Endothelial cell of umbilical vein (primary cell): Measurements from ENCODE around the gene TBC1D16. TPM values are rescaled to one million over a fixed set of nuclear protein-coding genes. Genes with fewer than 3 reads are reported as not detected.

ENCODE experiments used
- BruUV-seq: library from RNA; stranded (reverse); fragments of 400-500 nt; replicated peaks from 2 replicates; lab custom pipeline; 2021; lab: Mats Ljungman, UMichigan
- CTCF ChIA-PET: fragments of 300-600, 350-600 bp; sonication (Branson Sonifier 250); formaldehyde crosslinking; loops from one replicate; lab custom pipeline; 2021; ENCODE audit warnings: antibody characterized with exemption, inconsistent platforms; lab: Charles Lee
- POLR2A ChIA-PET: fragments of 300-600, 350-600 bp; sonication (Branson Sonifier 250); formaldehyde crosslinking; loops from one replicate; lab custom pipeline; 2021; ENCODE audit warnings: antibody characterized with exemption, inconsistent platforms; lab: Charles Lee
- DNase-seq: peaks from one replicate; pipeline ENCODE4 v3.0.0-alpha.2; 2011; ENCODE audit warnings: low read depth, low spot score
- FAIRE-seq: peaks from 2 replicates; lab custom pipeline; 2011; peaks lifted over from hg19 to GRCh38; lab: Jason Lieb, UNC
- H2AFZ ChIP-seq: 2 replicates; pipeline ENCODE4 v1.6.0; 2012; ENCODE audit warnings: low read depth, low read length, control low read depth, inconsistent platforms
- H3K27ac ChIP-seq: 2 replicates; pipeline ENCODE4 v1.5.1; 2011; ENCODE audit warnings: low read depth, mild to moderate bottlenecking, control low read depth, low read length, moderate library complexity; ENCODE audit not compliant: insufficient read depth
- H3K27me3 ChIP-seq, 2 experiments: 2 replicates each; pipeline versions ENCODE4 v1.6.0 to v1.6.1; 2011; ENCODE audit warnings: low read length in 2 of 2, mixed read lengths in 1 of 2; ENCODE audit not compliant: control insufficient read depth in 2 of 2, insufficient read depth in 2 of 2
- H3K36me3 ChIP-seq, 2 experiments: 2 replicates in 1 of 2; 3 replicates in 1 of 2; pipeline ENCODE4 v1.5.1; 2011; ENCODE audit warnings: low read length in 2 of 2, mild to moderate bottlenecking in 1 of 2, moderate library complexity in 1 of 2; ENCODE audit not compliant: control insufficient read depth in 2 of 2, insufficient read depth in 2 of 2; ENCODE audit errors: extremely low read depth in 1 of 2
- H3K4me1 ChIP-seq: 3 replicates; pipeline ENCODE4 v1.5.1; 2011; ENCODE audit warnings: mild to moderate bottlenecking, low read length; ENCODE audit not compliant: control insufficient read depth, insufficient read depth; ENCODE audit errors: extremely low read depth
- H3K4me2 ChIP-seq: 2 replicates; pipeline ENCODE4 v1.6.1; 2011; ENCODE audit warnings: low read length, control low read depth, mixed read lengths; ENCODE audit not compliant: insufficient read depth
- H3K4me3 ChIP-seq, 3 experiments: fragments of 200-600 bp in 1 of 3; sonication (generic), shearing (Covaris generic) in 1 of 3; replicated peaks in 1 of 3; 2 replicates each; pipeline ENCODE4 v1.5.1; 2011 to 2016; ENCODE audit warnings: control low read depth in 3 of 3, low read length in 3 of 3, mild to moderate bottlenecking in 2 of 3, inconsistent platforms in 1 of 3, low read depth in 1 of 3, moderate library complexity in 1 of 3; ENCODE audit not compliant: insufficient read depth in 1 of 3
- H3K79me2 ChIP-seq: 2 replicates; pipeline ENCODE4 v1.6.0; 2012; ENCODE audit warnings: low read length, inconsistent platforms; ENCODE audit not compliant: control insufficient read depth, insufficient read depth
- H3K9ac ChIP-seq: replicated peaks from 2 replicates; pipeline ENCODE3; 2011; ENCODE audit warnings: low read length, control low read depth; ENCODE audit not compliant: insufficient read depth; ENCODE audit errors: extremely low read depth
- H3K9me1 ChIP-seq: replicated peaks from 3 replicates; pipeline ENCODE4 v1.6.0; 2011; ENCODE audit warnings: mild to moderate bottlenecking, low read length; ENCODE audit not compliant: control insufficient read depth, insufficient read depth; ENCODE audit errors: extremely low read depth
- H3K9me3 ChIP-seq: replicated peaks from 2 replicates; pipeline ENCODE4 v1.5.1; 2012; ENCODE audit warnings: low read length, inconsistent platforms; ENCODE audit not compliant: control insufficient read depth, insufficient read depth
- H4K20me1 ChIP-seq: replicated peaks from 2 replicates; pipeline ENCODE3; 2011; ENCODE audit warnings: mild to moderate bottlenecking, low read length; ENCODE audit not compliant: control insufficient read depth, insufficient read depth; ENCODE audit errors: extremely low read depth
- EZH2 ChIP-seq: IDR thresholded peaks from 2 replicates; pipeline ENCODE4 v1.6.1; 2012; ENCODE audit warnings: borderline replicate concordance, low read depth, mild to moderate bottlenecking, moderate library complexity, low read length, inconsistent platforms; ENCODE audit not compliant: severe bottlenecking
- FOS ChIP-seq: IDR thresholded peaks from 2 replicates; pipeline ENCODE4 v1.6.1; 2011; ENCODE audit warnings: mild to moderate bottlenecking, low read length, moderate library complexity, borderline replicate concordance; ENCODE audit not compliant: insufficient read depth
- GATA2 ChIP-seq: IDR thresholded peaks from 2 replicates; pipeline ENCODE4 v1.7.0; 2011; ENCODE audit warnings: low read depth, mild to moderate bottlenecking, moderate library complexity, mixed read lengths, low read length; ENCODE audit not compliant: insufficient read length, insufficient read depth
- JUN ChIP-seq: IDR thresholded peaks from 2 replicates; pipeline ENCODE4 v1.6.1; 2011; ENCODE audit warnings: borderline replicate concordance, low read depth; ENCODE audit not compliant: insufficient read length, insufficient read depth
- MAX ChIP-seq: IDR thresholded peaks from 2 replicates; pipeline ENCODE4 v1.6.1; 2011; ENCODE audit not compliant: insufficient read depth, insufficient read length
- MYC ChIP-seq: IDR thresholded peaks from one replicate; pipeline ENCODE4 v1.6.1; 2011; ENCODE audit warnings: mild to moderate bottlenecking, low read depth, low read length
- POLR2A ChIP-seq: IDR thresholded peaks from 2 replicates; pipeline ENCODE4 v1.6.1; 2012; ENCODE audit warnings: low read depth, mild to moderate bottlenecking, control low read depth, low read length
- POLR2AphosphoS5 ChIP-seq: IDR thresholded peaks from 2 replicates; pipeline ENCODE4 v1.6.1; 2012; ENCODE audit warnings: low read depth, mild to moderate bottlenecking, control low read depth, low read length, moderate library complexity; ENCODE audit not compliant: insufficient read depth
- dilution Hi-C: fragments of 300-500 bp; cut with MboI; formaldehyde crosslinking; loops from one replicate; pipeline ENCODE4 v1.15.0; 2019; ENCODE audit warnings: low sequenced_read_pairs; ENCODE audit not compliant: extremely low pct_ligation_motif_present
- intact Hi-C: fragments of 100-400 bp; cut with micrococcal nuclease; formaldehyde crosslinking; loops from one replicate; pipeline ENCODE4 v1.10.0; 2022
- polyA plus RNA-seq, 4 experiments: library from polyadenylated mRNA; depleted of rRNA in 3 of 4; stranded (reverse) in 3 of 4; unstranded in 1 of 4; fragments of >200 nt; gene quantifications; 2 replicates each; pipeline versions ENCODE4 v1.2.1 to v1.2.3, GENCODE V29; 2011 to 2012; ENCODE audit warnings: missing spikeins in 1 of 4
- total RNA-seq: library from RNA; stranded (reverse); gene quantifications from 2 replicates; pipeline ENCODE4 v1.2.3, GENCODE V29; 2021
- TF ChIP-seq, protein P1 (sequence below), 2 donors: IDR thresholded peaks; 1 replicate in 1 of 2; 2 replicates in 1 of 2; pipeline ENCODE4 v1.5.1; 2011; ENCODE audit warnings: low read length in 2 of 2, mild to moderate bottlenecking in 2 of 2, moderate library complexity in 2 of 2, control low read depth in 1 of 2, inconsistent platforms in 1 of 2, low read depth in 1 of 2; ENCODE audit not compliant: insufficient read depth in 1 of 2; ENCODE audit errors: extremely low read depth in 1 of 2

TBC1D16 gene
- total and polyA plus RNA-seq, 2 donors (not counting 3 experiments of a cell fraction or from before 2014, with no cell fraction given), result 12.9 to 48.6 TPM

GRCh38 chr17:79899584-79899983 lies 136.1 kb downstream of the TBC1D16 start:
- intact Hi-C loops (no loop called here), dilution Hi-C loops (no loop called here)
- Histone ChIP-seq H3K4me3 (no peak overlapping the region), H3K9me3 (no peaks in the 10 kb centered on the region), H3K9me1 (no peaks in the 10 kb centered on the region), H2AFZ (no peak overlapping the region), H3K27me3 (peaks cover 0 to 5% of the 10 kb centered on the region in 2 experiments), H3K79me2 (no peaks in the 10 kb centered on the region), H3K9ac (no peak overlapping the region), H3K4me1 (no peaks in the 10 kb centered on the region), H3K4me2 (no peak overlapping the region), H3K27ac (no peak overlapping the region), H4K20me1 (no peaks in the 10 kb centered on the region), H3K36me3 (no peaks in the 10 kb centered on the region)
- ChIA-PET POLR2A (no interaction called here), CTCF (no interaction called here)
- DNase-seq, result no peak
- no TSS peak for BruUV-seq
- no peak for FAIRE-seq
- TF ChIP-seq FOS, result no peak
- no peak for TF ChIP-seq POLR2AphosphoS5
- no peak for TF ChIP-seq JUN
- no peak for TF ChIP-seq EZH2
- TF ChIP-seq, protein P1, sequence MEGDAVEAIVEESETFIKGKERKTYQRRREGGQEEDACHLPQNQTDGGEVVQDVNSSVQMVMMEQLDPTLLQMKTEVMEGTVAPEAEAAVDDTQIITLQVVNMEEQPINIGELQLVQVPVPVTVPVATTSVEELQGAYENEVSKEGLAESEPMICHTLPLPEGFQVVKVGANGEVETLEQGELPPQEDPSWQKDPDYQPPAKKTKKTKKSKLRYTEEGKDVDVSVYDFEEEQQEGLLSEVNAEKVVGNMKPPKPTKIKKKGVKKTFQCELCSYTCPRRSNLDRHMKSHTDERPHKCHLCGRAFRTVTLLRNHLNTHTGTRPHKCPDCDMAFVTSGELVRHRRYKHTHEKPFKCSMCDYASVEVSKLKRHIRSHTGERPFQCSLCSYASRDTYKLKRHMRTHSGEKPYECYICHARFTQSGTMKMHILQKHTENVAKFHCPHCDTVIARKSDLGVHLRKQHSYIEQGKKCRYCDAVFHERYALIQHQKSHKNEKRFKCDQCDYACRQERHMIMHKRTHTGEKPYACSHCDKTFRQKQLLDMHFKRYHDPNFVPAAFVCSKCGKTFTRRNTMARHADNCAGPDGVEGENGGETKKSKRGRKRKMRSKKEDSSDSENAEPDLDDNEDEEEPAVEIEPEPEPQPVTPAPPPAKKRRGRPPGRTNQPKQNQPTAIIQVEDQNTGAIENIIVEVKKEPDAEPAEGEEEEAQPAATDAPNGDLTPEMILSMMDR (IDR thresholded peaks at IDR 0.05; ENCODE audit: extremely low read depth in 1 of 2, insufficient read depth in 1 of 2, low read depth in 1 of 2, low read length in 2 of 2), result no peak
- TF ChIP-seq POLR2A, result no peak
- no peak for TF ChIP-seq MYC
- TF ChIP-seq MAX, result no peak
- no peak for TF ChIP-seq GATA2
